BJ (cell line): ENCODE measurements around the gene MYBPH. TPM values are rescaled to one million over a fixed set of nuclear protein-coding genes. Genes with fewer than 3 reads are reported as not detected.

Experiments used
- CTCF ChIA-PET: fragments of 350-600 bp; formaldehyde crosslinking; extraction: SDS; loops from one replicate; lab custom pipeline; 2021; ENCODE audit warnings: antibody characterized with exemption, inconsistent platforms; lab: Yijun Ruan, JAX
- POLR2A ChIA-PET: fragments of 300-600 bp; sonication (Branson Sonifier 250); formaldehyde crosslinking; extraction: SDS; loops from one replicate; lab custom pipeline; 2021; ENCODE audit warnings: antibody characterized with exemption; lab: Charles Lee
- DNase-seq: peaks from one replicate; pipeline ENCODE4 v3.0.0-alpha.2; 2011; ENCODE audit warnings: low read depth
- H3K27me3 ChIP-seq: 2 replicates; pipeline ENCODE4 v1.6.0; 2011; ENCODE audit warnings: low read length; ENCODE audit not compliant: control insufficient read depth, insufficient read depth
- H3K36me3 ChIP-seq: 2 replicates; pipeline ENCODE4 v1.5.1; 2011; ENCODE audit warnings: low read length; ENCODE audit not compliant: control insufficient read depth, insufficient read depth
- H3K4me3 ChIP-seq: 2 replicates; pipeline ENCODE4 v1.5.1; 2011; ENCODE audit warnings: low read depth, mild to moderate bottlenecking, control low read depth, low read length
- CTCF ChIP-seq: IDR thresholded peaks from 2 replicates; pipeline ENCODE4 v1.5.1; 2011; ENCODE audit warnings: low read depth, mild to moderate bottlenecking, control low read depth, inconsistent platforms, low read length, moderate library complexity; ENCODE audit not compliant: insufficient read depth
- polyA plus RNA-seq: library from polyadenylated mRNA; depleted of rRNA; stranded (reverse); fragments of >200 nt; gene quantifications from 2 replicates; pipeline ENCODE4 v1.2.3, GENCODE V29; 2011

The MYBPH gene
- polyA plus RNA-seq, 1 experiment = not detected

GRCh38 chr1:203200916-203201315 lies 25.3 kb upstream of the MYBPH start:
- ChIA-PET CTCF (interaction anchor here (0.9 to 4.4 kb wide), 5 partner anchors 15 to 162 kb away, joined by 3 to 25 read pairs (median 16); no protein-coding TSS in a partner anchor), POLR2A (no interaction called here)
- Histone ChIP-seq H3K4me3 (no peak overlapping the region), H3K27me3 (no peaks in the 10 kb centered on the region), H3K36me3 (no peaks in the 10 kb centered on the region)
- DNase-seq = no peak
- no peak for TF ChIP-seq CTCF

GRCh38 chr1:203199816-203200571 lies 24.4 kb upstream of the MYBPH start:
- DNase-seq = no peak
- Histone ChIP-seq H3K27me3 (no peaks in the 10 kb centered on the region), H3K36me3 (no peaks in the 10 kb centered on the region), H3K4me3 (no peak overlapping the region)
- POLR2A ChIA-PET = no interaction called here
- CTCF ChIA-PET = interaction anchor here (1.0 to 2.9 kb wide), 7 partner anchors 16 to 161 kb away, joined by 3 to 25 read pairs (median 4); no protein-coding TSS in a partner anchor
- no peak for TF ChIP-seq CTCF

DNA sequence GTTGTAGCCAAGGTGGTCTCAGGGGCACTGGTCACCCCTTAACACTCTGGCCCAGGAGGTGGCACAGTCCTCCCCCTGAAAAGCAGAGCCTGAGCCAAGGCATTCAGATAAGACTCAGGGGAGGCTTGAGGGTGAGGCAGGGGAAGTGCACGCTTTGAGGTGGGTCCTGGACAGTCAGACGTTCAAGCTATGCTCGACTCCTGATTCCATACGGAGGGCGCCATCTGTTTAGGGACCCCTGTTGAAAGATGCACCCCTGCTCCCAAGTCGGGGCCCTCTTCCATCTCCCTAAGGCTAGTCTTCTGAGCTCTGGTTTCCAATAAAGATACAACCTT lies 23.8 kb upstream of the MYBPH start:
- ChIA-PET POLR2A (no interaction called here), CTCF (interaction anchor here (1.0 to 2.9 kb wide), 7 partner anchors 17 to 160 kb away, joined by 3 to 25 read pairs (median 4); no protein-coding TSS in a partner anchor)
- Histone ChIP-seq H3K4me3 (no peak overlapping the region), H3K27me3 (no peaks in the 10 kb centered on the region), H3K36me3 (no peaks in the 10 kb centered on the region)
- TF ChIP-seq CTCF = no peak
- DNase-seq = no peak

DNA sequence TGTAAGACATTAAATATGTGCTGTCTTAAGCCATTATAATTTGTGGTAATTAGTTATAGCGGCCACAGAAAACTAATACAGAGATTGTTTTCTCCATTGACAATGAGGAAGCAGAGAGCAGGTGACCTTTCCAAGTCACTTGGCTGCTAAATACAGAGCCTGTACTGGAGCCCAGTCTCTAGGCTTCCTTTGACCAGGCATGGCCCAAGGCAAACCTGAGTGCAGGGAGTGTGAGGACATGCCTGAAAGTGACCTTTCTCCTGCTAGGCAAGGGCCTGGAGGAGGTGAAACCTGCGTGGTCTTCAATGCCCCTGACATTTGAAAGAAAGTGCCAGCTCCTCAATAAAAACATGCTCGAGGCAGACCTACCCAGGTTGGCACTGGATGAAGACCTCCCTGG lies 23.4 kb upstream of the MYBPH start:
- TF ChIP-seq CTCF = no peak
- Histone ChIP-seq H3K27me3 (no peaks in the 10 kb centered on the region), H3K4me3 (no peak overlapping the region), H3K36me3 (no peaks in the 10 kb centered on the region)
- ChIA-PET CTCF (interaction anchor here (1.1 to 2.9 kb wide), 7 partner anchors 17 to 160 kb away, joined by 3 to 25 read pairs (median 9); no protein-coding TSS in a partner anchor), POLR2A (no interaction called here)
- DNase-seq = no peak

GRCh38 chr1:203197625-203198024 lies 22.0 kb upstream of the MYBPH start:
- Histone ChIP-seq H3K27me3 (no peaks in the 10 kb centered on the region), H3K36me3 (no peaks in the 10 kb centered on the region), H3K4me3 (no peak overlapping the region)
- TF ChIP-seq CTCF = no peak
- ChIA-PET POLR2A (interaction anchor here (0.7 kb wide), 1 partner anchor 43 kb away, joined by 4 read pairs; no protein-coding TSS in a partner anchor), CTCF (interaction anchor here (0.7 to 3.4 kb wide), 6 partner anchors 18 to 158 kb away, joined by 3 to 17 read pairs (median 4); no protein-coding TSS in a partner anchor)
- DNase-seq = no peak
